Ovary (tissue), 3 donors: ENCODE results near the gene CCDC83.

Experiments
- CTCF ChIP-seq, 3 donors: fragments of 450-650 bp in 2 of 3; fragments of 200-600 bp in 1 of 3; IDR thresholded peaks; one replicate each; pipeline versions ENCODE4 v1.5.1 to v1.8.0; 2016 to 2022; ENCODE audit warnings: antibody characterized with exemption in 3 of 3, mild to moderate bottlenecking in 1 of 3
- EP300 ChIP-seq: sonication (generic); formaldehyde crosslinking; IDR thresholded peaks from one replicate; pipeline ENCODE4 v1.6.1; 2017; ENCODE audit warnings: antibody characterized with exemption
- POLR2A ChIP-seq: fragments of 450-650 bp; IDR thresholded peaks from one replicate; pipeline ENCODE4 v1.6.1; 2017; ENCODE audit warnings: antibody characterized with exemption, mild to moderate bottlenecking, moderate library complexity
- donor health status: DM: no; HTN: no; CAD: no.

GRCh38 chr11:85809191-85809590 lies 46.0 kb upstream of the CCDC83 start:
- TF ChIP-seq CTCF (IDR thresholded peaks at IDR 0.05) (no peak), POLR2A (no peak), EP300 (no peak)
